ENCODE data around the gene AMOT.

The AMOT gene

DNA sequence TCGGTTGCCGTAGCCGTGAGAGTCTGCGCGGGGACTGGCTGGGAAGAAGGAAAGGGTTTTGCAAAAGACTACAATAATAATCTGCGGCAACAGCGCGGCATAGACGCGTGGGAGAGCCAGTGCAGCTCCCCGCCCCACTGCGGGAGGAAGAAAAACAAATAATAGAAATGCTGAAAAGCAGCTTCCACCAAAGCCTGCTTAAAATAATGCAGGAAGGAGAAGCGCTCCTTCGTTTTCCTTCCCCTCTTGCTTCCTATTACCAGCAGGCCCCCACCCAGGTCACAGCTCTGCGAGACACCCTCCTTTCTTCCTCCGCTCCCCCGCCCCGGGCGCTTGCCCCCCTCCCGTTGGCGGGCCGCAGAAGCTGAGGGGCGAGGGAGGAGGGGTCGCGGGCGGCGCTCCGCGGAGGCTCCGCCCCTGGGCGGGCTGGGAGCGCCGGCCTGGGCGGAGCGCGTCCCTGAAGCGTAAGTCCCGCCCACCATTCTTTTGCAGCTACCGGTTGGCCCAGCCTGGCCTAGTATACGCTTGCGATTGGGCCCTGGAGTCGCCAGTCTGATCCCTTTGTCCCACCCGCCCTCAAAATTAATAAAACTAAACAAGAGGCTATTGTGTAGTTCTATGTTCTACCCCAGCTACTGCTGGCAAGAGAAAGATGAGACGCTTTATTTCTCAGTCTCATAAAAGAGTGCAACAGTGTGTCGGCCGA, 636 bp upstream of the AMOT start:
- peak; percentile 47 for DNase-seq (ENCODE audit: low read depth in 2 of 2)

DNA sequence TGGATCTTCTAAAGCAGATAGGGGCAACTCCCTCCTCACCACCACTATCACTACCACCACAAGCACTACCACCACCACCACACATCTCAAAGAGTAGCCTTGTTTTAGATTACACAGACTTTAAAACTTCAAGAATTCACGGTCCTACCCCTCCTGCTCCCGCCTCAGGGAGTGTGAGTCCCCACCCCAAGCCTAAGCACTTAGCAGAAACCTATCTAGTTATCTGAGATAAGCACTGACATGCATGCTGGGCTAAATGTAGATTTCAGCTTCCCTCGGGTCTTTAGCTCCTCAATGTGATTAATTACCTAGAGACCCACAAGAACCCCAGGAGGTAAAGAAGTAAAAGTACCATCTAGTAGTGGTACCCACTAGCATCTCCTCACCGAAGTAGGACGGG, 775 bp downstream of the AMOT start:
- DNase-seq (ENCODE audit: low read depth in 2 of 2): no peak

- DNase-seq (ENCODE audit: low read depth in 2 of 2): no peak
Measured at GRCh38 chrX:112837531-112837930, 3.1 kb downstream of the AMOT start.

DNA sequence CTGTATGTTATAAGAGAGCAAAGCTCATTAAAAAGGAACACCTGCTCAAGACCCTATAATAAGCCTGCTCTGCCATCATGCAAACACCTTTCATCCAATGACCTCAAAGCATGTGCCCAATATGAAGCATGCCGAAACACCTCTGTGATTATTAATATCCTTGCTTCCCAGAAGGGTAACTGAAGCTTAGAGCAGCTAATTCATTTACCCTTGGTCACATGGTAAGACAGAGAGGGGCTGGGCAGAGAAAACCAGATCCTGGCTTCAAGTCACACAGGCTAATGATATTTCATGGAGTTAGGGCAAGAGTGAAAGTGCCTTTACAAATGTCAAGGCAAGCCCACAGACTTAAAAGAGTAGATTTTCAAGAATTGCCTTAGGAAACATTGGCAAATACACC, 5.6 kb downstream of the AMOT start:
- DNase-seq (ENCODE audit: low read depth in 2 of 2): no peak

DNA sequence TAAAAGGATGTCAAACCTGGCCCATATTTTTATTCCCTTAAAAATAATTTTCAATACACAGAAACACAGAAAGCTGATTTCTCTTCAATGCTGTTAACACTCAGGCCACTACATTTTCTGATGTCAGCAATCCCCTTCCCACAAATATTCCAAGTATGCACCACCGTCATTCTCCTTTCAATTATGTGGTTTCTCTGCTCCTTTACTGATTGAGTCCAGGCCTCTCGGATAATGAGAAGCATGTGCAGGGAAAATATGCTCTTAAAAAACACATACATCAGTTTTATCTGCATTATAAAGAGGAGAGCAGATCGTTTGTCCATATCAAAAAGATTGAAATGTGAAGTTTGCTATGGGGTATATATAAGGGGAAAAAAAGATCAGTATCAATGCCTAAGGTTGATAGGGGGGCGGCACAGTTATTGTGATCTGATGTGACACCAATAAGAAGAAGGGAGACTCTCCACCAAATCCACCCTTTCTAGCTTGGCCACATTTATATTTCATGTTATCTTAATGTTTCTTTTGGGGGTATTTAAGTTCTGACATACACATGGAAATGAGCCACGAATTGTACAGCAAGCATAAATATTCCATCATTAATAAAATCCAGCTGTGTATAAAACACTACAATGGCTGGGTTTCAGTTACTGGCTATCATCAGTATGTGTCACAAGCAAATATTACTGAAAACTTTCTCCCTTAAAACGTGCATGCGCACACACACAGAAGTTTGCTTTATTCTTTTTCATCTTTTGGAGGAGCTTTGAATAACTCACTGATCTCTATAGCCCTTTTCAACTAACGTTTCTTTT, 6.4 kb downstream of the AMOT start:
- DNase-seq (ENCODE audit: low read depth in 2 of 2): no peak

DNA sequence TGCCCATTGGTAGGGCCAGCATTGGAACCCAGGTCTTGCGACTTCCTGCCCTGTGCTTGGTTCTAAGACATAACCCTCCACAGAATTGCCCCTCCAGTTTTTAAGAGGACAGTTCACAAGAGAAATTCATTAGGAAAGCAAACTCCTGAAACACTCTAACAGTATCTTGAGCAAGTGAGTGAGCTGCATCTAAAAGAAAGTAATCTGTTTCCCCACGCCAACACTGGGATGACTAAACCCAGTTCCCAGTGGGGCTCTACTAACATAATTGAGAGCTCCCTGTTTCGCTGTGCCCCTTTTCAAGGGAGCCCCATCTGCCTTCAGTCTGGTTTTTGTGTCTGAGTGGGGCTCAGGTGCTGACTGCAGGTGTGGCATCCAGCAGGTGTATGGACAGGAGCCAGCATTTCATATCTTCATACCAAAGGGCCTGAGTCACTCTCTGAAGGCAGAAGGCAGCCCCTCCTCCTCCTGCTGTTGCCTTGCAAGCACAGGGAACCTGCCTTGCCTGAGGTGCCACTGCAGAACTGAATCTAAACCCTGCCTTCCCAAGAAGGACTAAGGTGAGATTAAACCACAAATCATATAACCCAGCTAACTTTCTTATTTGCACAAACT, 8.0 kb downstream of the AMOT start:
- no peak for DNase-seq (ENCODE audit: low read depth in 2 of 2)

DNA sequence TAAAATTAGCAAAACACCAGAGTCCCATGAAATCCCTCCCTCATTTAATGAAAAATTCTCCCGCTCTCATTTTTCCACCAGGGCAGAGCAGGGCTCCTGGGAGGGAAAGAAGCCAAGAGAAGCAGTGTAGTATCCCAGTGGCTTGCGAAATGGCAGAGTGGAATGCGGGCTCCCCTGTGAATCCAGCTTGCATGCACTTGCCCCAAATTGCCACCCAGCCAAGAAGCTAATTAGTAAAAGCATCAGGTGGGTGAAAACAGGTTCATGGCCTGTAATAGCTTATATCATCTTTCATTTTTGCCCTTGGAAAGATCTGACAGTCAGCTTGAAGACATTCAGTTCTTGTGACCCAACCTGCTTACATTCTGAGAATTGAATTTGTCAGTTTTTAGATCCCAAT, 10.1 kb downstream of the AMOT start:
- DNase-seq (ENCODE audit: low read depth in 2 of 2): no peak

- no peak for DNase-seq (ENCODE audit: low read depth in 2 of 2)
Measured at GRCh38 chrX:112827292-112827903, 13.2 kb downstream of the AMOT start.

GRCh38 chrX:112826023-112826422, 14.6 kb downstream of the AMOT start:
- DNase-seq (ENCODE audit: low read depth in 2 of 2): no peak

GRCh38 chrX:112822892-112823291, 17.7 kb downstream of the AMOT start:
- no peak for DNase-seq (ENCODE audit: low read depth in 2 of 2)

- no peak for DNase-seq (ENCODE audit: low read depth in 2 of 2)
Measured at GRCh38 chrX:112820364-112821268, 20.0 kb downstream of the AMOT start.

DNA sequence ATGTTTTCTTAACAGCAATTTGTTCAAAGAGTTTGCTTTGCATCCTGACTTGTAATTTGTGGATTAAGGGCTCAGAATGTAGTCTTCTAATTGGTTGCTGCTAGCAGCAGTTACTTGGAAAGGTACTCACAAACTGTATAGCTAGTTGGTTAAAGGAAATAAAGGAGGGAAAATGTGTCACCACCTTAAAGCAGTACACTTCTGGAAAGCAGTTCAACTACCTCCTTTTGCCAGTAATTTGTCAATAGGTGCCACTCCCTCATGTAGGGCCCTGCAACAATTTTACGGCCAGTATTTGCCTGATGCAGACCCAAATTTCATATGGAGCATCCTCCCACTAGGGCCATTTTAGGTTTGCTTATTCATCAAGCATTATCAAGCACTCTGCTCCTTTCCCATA, 20.8 kb downstream of the AMOT start:
- DNase-seq (ENCODE audit: low read depth in 2 of 2): no peak

DNA sequence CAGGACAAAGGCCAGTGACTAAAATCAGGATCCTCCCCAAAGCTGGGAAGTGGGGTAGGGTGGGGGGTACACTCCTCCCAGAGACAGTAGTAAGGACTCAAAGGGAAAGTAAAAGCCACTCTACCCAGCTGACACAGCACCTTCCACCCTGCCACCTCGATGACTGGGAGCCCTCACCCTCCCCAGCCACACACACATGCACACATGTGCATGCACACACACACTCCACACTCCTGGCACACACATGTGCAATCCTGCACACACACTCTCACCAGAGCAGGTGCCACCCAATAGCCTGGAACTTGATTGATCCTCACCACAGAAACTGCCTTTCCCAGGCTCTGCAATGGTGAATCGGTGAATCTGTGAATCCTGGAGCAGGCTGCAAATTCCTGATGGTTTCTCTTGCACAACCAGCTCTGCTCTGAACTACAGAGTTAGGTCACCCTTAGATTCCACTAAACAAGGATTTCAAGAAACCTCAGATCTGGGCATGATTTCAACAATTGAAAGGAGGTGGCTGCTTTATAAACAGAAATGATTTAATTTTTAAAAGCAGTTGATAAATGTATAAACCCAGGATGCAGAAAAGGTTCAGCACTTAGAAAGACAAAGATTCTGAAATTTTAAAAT, 21.5 kb downstream of the AMOT start:
- DNase-seq (ENCODE audit: low read depth in 2 of 2): no peak

GRCh38 chrX:112818114-112819007, 22.3 kb downstream of the AMOT start:
- DNase-seq (ENCODE audit: low read depth in 2 of 2): no peak

- DNase-seq (ENCODE audit: low read depth in 2 of 2): no peak
Measured at GRCh38 chrX:112816908-112817307, 23.7 kb downstream of the AMOT start.

- DNase-seq (ENCODE audit: low read depth in 2 of 2): no peak
Measured at GRCh38 chrX:112814496-112814895, 26.1 kb downstream of the AMOT start.

DNA sequence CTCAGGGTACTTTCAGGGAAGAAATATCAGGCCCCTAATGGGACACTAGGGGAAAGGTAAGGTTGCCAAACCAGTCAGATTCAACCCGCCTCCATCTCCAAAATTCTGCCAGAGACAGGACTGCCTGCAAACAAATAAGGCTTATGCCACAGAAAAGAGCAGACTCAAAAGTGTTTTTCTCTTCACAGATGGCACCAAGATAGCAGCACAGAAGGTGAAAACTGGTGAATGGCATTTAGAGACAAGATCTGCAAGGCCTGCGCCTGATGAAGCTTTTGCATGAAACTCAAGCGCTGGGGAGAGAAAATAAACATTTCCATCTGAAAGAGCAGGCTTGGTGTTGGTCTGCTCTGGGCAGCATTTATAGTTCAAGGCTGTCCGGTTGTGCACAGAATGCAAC, 27.9 kb downstream of the AMOT start:
- no peak for DNase-seq (ENCODE audit: low read depth in 2 of 2)

DNA sequence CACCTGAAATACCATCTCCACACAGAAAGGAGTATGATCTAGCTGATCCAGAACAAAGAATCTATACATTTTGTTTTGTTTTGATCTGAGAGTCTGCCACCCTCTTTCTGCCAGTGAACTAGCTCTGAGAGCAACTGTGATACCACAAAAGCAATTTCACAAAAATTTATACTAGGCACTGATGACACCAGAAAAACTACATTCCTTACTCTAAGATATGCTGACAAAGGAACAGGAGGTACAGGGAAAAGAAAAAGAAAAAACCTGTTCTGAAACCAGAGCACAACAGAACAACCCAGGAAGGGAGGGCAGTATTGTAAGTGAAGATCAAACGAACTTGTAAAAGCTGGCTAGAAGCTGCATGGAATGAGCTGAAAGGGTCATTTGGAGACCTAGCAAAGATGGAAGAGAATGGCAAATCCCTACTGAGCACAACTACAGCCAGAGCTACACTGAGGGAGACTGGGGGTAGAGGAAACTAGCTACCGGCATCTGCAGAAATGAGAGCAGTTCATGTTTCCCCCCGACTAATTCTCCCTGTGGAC, 31.9 kb downstream of the AMOT start:
- DNase-seq (ENCODE audit: low read depth in 2 of 2): no peak

GRCh38 chrX:112808007-112808406, 32.6 kb downstream of the AMOT start:
- no peak for DNase-seq (ENCODE audit: low read depth in 2 of 2)

DNA sequence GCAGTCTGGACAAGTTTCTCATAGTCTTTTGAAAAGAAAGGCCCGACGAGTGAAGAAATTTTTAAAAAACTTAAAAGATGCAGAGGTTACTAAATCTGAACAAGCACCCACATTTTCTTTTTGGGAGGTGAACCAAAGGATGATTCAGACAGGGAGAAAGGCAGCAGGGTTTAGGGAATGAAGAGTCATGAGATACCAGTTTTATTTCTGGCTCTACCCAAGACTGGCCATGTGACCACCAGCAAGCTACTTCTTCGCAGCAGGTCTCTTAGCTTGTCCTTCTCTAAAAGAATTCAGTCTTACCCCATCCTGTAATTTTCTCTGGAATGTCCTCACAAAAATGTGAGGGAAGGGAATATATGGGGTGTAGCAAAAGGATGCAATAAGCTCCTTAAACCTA, 37.6 kb downstream of the AMOT start:
- DNase-seq (ENCODE audit: low read depth in 2 of 2): no peak

All from stimulated activated CD8-positive, alpha-beta memory T cell treated with anti-CD3 and anti-CD28 coated beads, Interleukin-7, amount 100 ng/mL, for 1 hour (primary cell).